Measurements from ENCODE around the gene LIME1.

The LIME1 gene

DNA sequence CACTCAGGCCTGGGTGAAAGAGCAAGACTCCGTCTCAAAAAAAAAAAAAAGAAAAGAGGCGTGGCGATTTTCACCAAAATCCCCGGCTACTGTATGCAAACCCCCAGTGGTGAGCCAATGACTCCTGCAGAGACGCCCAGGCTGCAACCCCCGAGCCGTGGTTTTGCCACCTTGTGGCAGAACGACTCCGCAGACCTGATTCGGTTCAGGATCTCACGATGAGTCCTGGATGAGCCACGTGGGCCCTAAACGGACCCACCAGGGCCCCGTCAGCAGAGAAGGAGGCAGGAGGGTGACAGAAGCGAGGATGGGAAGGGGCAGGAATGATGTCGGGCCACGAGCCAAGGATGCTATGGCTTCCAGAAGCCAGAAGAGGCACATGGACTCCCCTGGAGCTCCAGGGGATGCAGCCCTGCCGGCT, 45.6 kb downstream of the LIME1 start:
- no peak overlapping the region for H3K4me3 ChIP-seq (ENCODE audit: low read depth, low read length)
- TF ChIP-seq, protein P1, sequence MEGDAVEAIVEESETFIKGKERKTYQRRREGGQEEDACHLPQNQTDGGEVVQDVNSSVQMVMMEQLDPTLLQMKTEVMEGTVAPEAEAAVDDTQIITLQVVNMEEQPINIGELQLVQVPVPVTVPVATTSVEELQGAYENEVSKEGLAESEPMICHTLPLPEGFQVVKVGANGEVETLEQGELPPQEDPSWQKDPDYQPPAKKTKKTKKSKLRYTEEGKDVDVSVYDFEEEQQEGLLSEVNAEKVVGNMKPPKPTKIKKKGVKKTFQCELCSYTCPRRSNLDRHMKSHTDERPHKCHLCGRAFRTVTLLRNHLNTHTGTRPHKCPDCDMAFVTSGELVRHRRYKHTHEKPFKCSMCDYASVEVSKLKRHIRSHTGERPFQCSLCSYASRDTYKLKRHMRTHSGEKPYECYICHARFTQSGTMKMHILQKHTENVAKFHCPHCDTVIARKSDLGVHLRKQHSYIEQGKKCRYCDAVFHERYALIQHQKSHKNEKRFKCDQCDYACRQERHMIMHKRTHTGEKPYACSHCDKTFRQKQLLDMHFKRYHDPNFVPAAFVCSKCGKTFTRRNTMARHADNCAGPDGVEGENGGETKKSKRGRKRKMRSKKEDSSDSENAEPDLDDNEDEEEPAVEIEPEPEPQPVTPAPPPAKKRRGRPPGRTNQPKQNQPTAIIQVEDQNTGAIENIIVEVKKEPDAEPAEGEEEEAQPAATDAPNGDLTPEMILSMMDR (IDR thresholded peaks at IDR 0.05; ENCODE audit: control insufficient read depth, extremely low read depth, insufficient read depth): no peak
- DNase-seq (ENCODE audit: low read depth): no peak

- TF ChIP-seq, protein P1 (IDR thresholded peaks at IDR 0.05; ENCODE audit: control insufficient read depth, extremely low read depth, insufficient read depth): no peak
- no peak overlapping the region for H3K4me3 ChIP-seq (ENCODE audit: low read depth, low read length)
- no peak for DNase-seq (ENCODE audit: low read depth)
These were observed 46.1 kb downstream of the LIME1 start for GRCh38 chr20:63782521-63782971.

DNA sequence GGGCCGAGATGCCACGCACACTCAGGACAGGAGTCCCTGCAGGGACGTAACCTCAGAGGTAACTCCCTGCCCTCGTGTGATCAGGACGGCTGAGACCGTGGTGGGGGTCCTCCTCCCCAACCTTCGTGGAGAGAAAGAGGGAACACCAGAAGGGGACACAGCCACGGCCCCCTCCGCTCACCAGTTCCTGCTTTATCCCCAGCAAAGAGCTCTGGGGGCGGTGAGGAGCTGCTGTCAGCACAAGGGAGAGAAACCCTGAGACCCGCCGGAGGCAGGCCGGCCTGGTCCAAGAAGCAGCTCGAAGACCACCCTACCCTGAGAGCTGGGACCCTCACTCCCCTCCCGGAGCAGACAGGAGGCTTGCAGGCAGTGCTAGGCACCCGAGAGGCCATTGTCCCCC, 47.5 kb downstream of the LIME1 start:
- TF ChIP-seq, protein P1 (IDR thresholded peaks at IDR 0.05; ENCODE audit: control insufficient read depth, extremely low read depth, insufficient read depth): no peak
- H3K4me3 ChIP-seq (ENCODE audit: low read depth, low read length): no peak overlapping the region
- no peak for DNase-seq (ENCODE audit: low read depth)

DNA sequence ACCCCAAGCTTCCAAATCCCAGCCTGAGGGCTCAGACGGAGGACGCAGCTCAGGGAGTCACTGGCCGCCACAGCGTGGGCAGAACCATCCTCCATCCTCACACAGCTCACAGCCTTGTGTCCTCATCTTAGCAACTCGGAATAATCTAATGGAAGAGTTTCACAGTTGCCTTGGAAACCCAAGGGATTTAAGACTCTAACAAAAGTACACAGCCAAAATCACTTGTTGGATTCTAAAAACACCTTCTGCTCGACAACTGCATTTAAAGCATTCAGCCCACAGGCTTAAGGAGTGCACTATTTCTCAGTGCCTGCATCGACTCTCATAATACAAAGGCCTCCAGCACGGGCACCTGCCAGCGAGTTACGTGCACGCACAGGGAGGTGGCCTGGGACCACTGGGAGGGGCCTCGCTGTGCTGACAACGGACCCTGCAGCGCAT, 49.2 kb downstream of the LIME1 start:
- DNase-seq (ENCODE audit: low read depth): no peak
- TF ChIP-seq, protein P1 (IDR thresholded peaks at IDR 0.05; ENCODE audit: control insufficient read depth, extremely low read depth, insufficient read depth): no peak
- no peak overlapping the region for H3K4me3 ChIP-seq (ENCODE audit: low read depth, low read length)

- TF ChIP-seq, protein P1 (IDR thresholded peaks at IDR 0.05; ENCODE audit: control insufficient read depth, extremely low read depth, insufficient read depth): no peak
- no peak for DNase-seq (ENCODE audit: low read depth)
- no peak overlapping the region for H3K4me3 ChIP-seq (ENCODE audit: low read depth, low read length)
These were observed 50.8 kb downstream of the LIME1 start for GRCh38 chr20:63787302-63787701.

DNA sequence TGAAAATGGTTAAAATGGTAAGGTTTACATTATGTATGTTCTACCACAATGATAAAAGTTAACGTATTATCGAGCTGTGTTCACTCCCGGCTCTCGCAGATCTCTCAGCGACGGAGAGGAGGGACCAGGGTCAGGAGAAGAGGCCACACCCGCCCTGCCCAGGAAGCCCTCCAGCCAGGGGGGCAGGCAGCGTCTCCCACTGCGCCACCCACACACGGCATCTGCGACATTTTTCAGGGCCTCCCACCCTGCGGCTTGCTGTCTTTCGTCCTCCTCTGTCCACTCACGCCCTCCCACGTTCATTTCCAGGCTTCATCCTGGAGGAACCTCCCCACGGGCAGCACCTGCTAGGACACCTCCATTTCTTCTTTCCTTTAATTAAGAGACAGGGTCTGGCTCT, 51.3 kb downstream of the LIME1 start:
- DNase-seq (ENCODE audit: low read depth): no peak
- TF ChIP-seq, protein P1 (IDR thresholded peaks at IDR 0.05; ENCODE audit: control insufficient read depth, extremely low read depth, insufficient read depth): no peak
- H3K4me3 ChIP-seq (ENCODE audit: low read depth, low read length): no peak overlapping the region

Data from LNCaP clone FGC (cell line).